ENCODE measurements around the gene GPR183. TPM values are rescaled to one million over a fixed set of nuclear protein-coding genes. Genes with fewer than 3 reads are reported as not detected.

The GPR183 gene
- total RNA-seq, 3 donors from 2014 or later: 1.6 to 15.3 (median 5.0) TPM

- DNase-seq (no peak), ATAC-seq (no peak)
- Histone ChIP-seq H3K9me3 (no peaks in the 10 kb centered on the region), H3K4me3 (no peak overlapping the region), H3K4me1 (ENCODE audit: low read depth) (no peaks in the 10 kb centered on the region), H3K36me3 (ENCODE audit: low read depth) (no peaks in the 10 kb centered on the region)
- intact Hi-C loops (cut with DNase I, micrococcal nuclease): no loop called here
- no peak for TF ChIP-seq CTCF (IDR thresholded peaks at IDR 0.05)
Observed at GRCh38 chr13:99347911-99348451, 40.8 kb upstream of the GPR183 start.

- intact Hi-C loops (cut with DNase I, micrococcal nuclease): no loop called here
- no peaks in the 10 kb centered on the region for H3K4me1 ChIP-seq (ENCODE audit: low read depth)
- no peak overlapping the region for H3K4me3 ChIP-seq
- no peak for ATAC-seq
- TF ChIP-seq CTCF (IDR thresholded peaks at IDR 0.05): no peak
- H3K36me3 ChIP-seq (ENCODE audit: low read depth): no peaks in the 10 kb centered on the region
- H3K9me3 ChIP-seq: no peaks in the 10 kb centered on the region
- DNase-seq: no peak
Observed at GRCh38 chr13:99347335-99347878, 40.2 kb upstream of the GPR183 start.

DNA sequence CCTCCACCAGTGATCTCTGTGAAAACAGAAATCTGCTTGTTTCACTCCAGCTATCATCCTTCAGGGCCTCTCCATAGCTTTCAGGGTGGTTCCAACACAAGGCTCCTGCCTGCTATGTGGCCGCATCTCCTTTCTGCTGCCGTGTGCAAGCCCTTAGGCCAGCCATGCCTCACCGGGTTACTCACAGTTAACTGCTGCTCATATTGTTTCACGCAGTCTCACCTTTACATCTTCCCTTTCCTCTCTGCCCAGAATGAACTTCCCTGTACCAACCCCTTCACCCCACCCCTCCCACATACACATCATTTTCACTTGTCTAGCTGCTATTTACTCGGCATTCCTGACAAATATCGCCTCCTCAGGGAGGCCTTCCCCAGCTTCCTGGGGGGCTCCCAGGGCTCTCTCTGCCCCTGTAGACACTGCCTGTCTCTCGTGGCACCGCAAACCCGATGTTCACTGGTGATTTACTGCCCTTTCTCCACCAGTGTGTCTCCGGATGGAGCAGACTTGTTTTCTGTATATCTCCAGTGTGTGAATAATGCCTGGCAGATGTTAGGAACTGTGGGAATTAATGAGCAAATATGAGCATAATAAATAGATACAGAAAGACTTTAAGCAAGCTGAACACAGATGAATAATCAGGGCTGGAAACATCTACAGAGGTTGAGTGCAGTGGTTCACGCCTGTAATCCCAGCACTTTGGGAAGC lies 39.3 kb upstream of the GPR183 start:
- DNase-seq (no peak), ATAC-seq (no peak)
- Histone ChIP-seq H3K36me3 (ENCODE audit: low read depth) (no peaks in the 10 kb centered on the region), H3K4me1 (ENCODE audit: low read depth) (no peaks in the 10 kb centered on the region), H3K9me3 (no peaks in the 10 kb centered on the region), H3K4me3 (no peak overlapping the region)
- intact Hi-C loops (cut with DNase I, micrococcal nuclease): no loop called here
- no peak for TF ChIP-seq CTCF (IDR thresholded peaks at IDR 0.05)

DNA sequence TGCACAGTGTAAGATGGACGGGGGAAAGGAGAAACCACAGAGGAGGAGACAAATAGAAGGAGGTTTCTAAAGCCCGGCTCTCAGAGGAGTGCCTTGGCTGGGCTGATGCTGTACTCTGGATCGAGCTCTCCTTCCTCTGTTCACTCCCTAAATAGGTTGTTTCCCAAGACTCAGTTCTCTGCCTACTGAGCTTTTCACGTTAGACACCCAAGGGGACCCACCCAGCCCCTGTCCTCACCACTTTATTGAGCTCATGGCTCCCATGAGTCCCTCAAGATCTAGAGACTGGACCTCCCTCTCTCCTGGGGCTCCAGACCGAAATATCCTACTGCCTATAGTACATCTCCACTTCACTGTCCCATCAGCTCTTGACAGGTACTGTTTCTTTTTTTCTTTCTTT lies 38.1 kb upstream of the GPR183 start:
- H3K4me3 ChIP-seq: no peak overlapping the region
- no peaks in the 10 kb centered on the region for H3K36me3 ChIP-seq (ENCODE audit: low read depth)
- ATAC-seq (no peak), DNase-seq (no peak)
- no peak for TF ChIP-seq CTCF (IDR thresholded peaks at IDR 0.05)
- no peaks in the 10 kb centered on the region for H3K9me3 ChIP-seq
- intact Hi-C loops (cut with DNase I, micrococcal nuclease): no loop called here
- H3K4me1 ChIP-seq (ENCODE audit: low read depth): no peaks in the 10 kb centered on the region

DNA sequence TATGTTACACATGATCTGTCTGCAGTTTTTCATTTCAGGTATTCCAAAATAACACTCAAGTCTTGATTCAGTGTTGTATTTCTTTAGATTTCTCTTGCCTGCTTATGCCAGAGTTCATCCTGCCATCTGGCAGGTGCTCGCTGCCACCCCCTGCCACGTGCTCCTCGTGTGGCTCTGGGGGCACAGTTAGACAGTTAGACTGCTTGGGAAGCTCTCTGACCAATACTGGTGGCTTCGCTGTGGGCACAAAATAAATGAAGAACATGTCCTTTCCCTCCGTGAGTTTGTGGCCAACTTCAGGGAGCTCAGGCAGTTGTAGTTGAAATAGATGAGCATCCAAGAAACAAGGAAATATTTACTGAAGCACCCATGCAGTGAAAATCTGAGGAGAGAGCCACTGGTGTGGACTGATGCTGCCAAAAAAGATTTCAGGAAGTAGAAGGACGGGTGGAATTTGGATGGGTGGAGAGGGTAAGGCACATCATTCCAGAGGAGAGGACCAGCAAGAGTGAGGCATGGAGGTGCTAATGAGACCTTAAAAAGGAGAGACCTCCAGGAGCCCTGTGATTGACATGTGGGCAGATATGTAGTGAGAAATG lies 37.5 kb upstream of the GPR183 start:
- H3K4me1 ChIP-seq (ENCODE audit: low read depth): no peaks in the 10 kb centered on the region
- H3K36me3 ChIP-seq (ENCODE audit: low read depth): no peaks in the 10 kb centered on the region
- TF ChIP-seq CTCF (IDR thresholded peaks at IDR 0.05): no peak
- DNase-seq (no peak), ATAC-seq (no peak)
- no peaks in the 10 kb centered on the region for H3K9me3 ChIP-seq
- intact Hi-C loops (cut with DNase I, micrococcal nuclease): no loop called here
- H3K4me3 ChIP-seq: no peak overlapping the region
